Activated CD4-positive, alpha-beta memory T cell treated with anti-CD3 and anti-CD28 coated beads for 36 hours (primary cell): ENCODE measurements around the gene HSPA6. TPM values are rescaled to one million over a fixed set of nuclear protein-coding genes. Genes with fewer than 3 reads are reported as not detected.
"Not testable (repeated sequence)": the region's sequence is repeated elsewhere in the genome, so short reads cannot be mapped to it uniquely, and the experiment has no call there.

ENCODE experiments used
- CTCF ChIA-PET: fragments of 350-600 bp; sonication (Branson Sonifier 250); formaldehyde crosslinking; loops from one replicate; lab custom pipeline; 2021; ENCODE audit warnings: antibody characterized with exemption, inconsistent platforms; lab: Charles Lee
- POLR2A ChIA-PET: fragments of 350-600 bp; sonication (Branson Sonifier 250); formaldehyde crosslinking; loops from one replicate; lab custom pipeline; 2021; ENCODE audit warnings: antibody characterized with exemption; lab: Charles Lee
- DNase-seq: peaks from one replicate; pipeline ENCODE4 v3.0.0-alpha.2; 2020
- H3K27ac Mint-ChIP-seq: one replicate; pipeline ENCODE4 v1.8.0; 2021; ENCODE audit warnings: mixed read lengths
- H3K27me3 Mint-ChIP-seq: one replicate; pipeline ENCODE4 v1.8.0; 2021; ENCODE audit warnings: mixed read lengths
- H3K36me3 Mint-ChIP-seq: one replicate; pipeline ENCODE4 v1.8.0; 2021; ENCODE audit warnings: mixed read lengths
- H3K4me1 Mint-ChIP-seq: one replicate; pipeline ENCODE4 v1.8.0; 2021; ENCODE audit warnings: low read depth, mixed read lengths
- H3K4me3 Mint-ChIP-seq: one replicate; pipeline ENCODE4 v1.8.0; 2021; ENCODE audit warnings: mild to moderate bottlenecking, mixed read lengths
- H3K9me3 Mint-ChIP-seq: one replicate; pipeline ENCODE4 v1.8.0; 2021; ENCODE audit warnings: mixed read lengths
- intact Hi-C: fragments of 100-400 bp; cut with micrococcal nuclease; formaldehyde crosslinking; loops from one replicate; pipeline ENCODE4 v1.15.1; 2023
- total RNA-seq, 2 experiments: library from RNA; stranded (reverse); gene quantifications; one replicate each; pipeline ENCODE4 v1.2.3, GENCODE V29; 2021

Gene HSPA6
- under 1 TPM; 0.48 to 0.53 TPM for total RNA-seq

DNA sequence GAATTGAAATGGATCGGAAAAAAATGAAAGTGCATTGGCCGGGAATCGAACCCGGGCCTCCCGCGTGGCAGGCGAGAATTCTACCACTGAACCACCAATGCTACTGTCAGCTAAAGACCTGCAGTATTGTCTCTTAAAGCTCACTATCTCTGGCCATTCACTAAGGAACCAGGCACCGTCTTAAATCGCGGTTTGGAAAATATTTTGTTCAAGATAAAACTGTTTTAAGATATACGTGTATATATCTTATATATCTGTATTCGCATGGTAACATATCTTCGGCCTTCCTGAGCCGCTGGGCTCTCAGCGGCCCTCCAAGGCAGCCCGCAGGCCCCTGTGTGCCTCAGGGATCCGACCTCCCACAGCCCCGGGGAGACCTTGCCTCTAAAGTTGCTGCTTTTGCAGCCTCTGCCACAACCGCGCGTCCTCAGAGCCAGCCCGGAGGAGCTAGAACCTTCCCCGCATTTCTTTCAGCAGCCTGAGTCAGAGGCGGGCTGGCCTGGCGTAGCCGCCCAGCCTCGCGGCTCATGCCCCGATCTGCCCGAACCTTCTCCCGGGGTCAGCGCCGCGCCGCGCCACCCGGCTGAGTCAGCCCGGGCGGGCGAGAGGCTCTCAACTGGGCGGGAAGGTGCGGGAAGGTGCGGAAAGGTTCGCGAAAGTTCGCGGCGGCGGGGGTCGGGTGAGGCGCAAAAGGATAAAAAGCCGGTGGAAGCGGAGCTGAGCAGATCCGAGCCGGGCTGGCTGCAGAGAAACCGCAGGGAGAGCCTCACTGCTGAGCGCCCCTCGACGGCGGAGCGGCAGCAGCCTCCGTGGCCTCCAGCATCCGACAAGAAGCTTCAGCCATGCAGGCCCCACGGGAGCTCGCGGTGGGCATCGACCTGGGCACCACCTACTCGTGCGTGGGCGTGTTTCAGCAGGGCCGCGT lies at the start of gene HSPA6:
Gene HSPA6, plus strand, starts transcription at position 724 of the 925 bp plus-strand sequence. Its CDS starts 119 bp downstream, at position 843.
- H3K27me3 Mint-ChIP-seq, H3K9me3 Mint-ChIP-seq, POLR2A ChIA-PET, H3K4me1 Mint-ChIP-seq, H3K36me3 Mint-ChIP-seq: not testable (repeated sequence)
- intact Hi-C loops = loop anchor here (2.0 kb wide), 1 partner anchor 17 kb away; no protein-coding TSS in a partner anchor
- peak within 1 kb of the TSS; percentile 80 for H3K4me3 Mint-ChIP-seq
- CTCF ChIA-PET = interaction anchor here (0.8 to 0.9 kb wide), 2 partner anchors 13 to 214 kb away, joined by 3 to 4 read pairs; no protein-coding TSS in a partner anchor
- peak; percentile 76 for DNase-seq
- peak within 1 kb of the TSS; percentile 84 for H3K27ac Mint-ChIP-seq

DNA sequence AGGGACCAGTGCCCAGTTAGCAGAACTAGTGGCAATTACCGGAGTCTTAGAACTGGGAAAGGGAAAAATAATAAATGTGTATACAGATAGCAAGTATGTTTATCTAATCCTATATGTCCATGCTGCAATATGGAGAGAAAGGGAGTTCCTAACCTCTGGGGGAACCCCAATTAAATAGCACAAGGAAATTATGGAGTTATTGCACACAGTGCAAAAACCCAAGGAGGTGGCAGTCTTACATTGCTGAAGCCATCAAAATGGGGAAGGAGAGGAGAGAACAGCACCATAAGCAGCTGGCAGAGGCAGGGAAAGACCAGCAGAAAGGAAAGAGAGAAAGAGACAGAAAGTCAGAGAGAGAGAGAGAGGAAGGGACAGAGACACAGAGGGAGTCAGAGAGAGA lies 46.6 kb upstream of the HSPA6 start:
- H3K36me3 Mint-ChIP-seq, intact Hi-C loops, H3K4me1 Mint-ChIP-seq, H3K27ac Mint-ChIP-seq, H3K4me3 Mint-ChIP-seq, DNase-seq, POLR2A ChIA-PET, CTCF ChIA-PET, H3K9me3 Mint-ChIP-seq: not testable (repeated sequence)
- H3K27me3 Mint-ChIP-seq = peaks cover 23% of the 10 kb centered on the region

DNA sequence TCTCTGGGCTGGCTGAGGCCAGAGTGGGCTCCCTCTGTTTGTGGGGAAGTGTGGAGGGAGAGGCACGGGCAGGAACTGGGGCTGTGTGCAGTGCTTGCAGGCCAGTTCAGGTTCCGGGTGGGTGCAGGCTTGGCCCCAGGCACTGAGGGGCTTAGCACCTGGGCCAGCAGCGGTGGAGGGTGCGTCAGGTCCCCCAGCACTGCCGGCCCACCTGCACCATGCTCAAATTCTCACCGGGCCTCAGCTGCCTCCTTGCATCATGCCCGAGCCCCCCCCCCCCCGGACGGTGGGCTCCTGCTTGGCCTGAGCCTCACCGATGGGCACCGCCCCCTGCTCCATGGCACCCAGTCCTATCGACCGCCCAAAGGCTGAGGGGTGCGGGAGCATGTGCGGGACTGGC lies 45.4 kb upstream of the HSPA6 start:
- ChIA-PET CTCF (no interaction called here), POLR2A (no interaction called here)
- no peak for DNase-seq
- no peaks in the 10 kb centered on the region for H3K36me3 Mint-ChIP-seq
- intact Hi-C loops = no loop called here
- peaks cover 11% of the 10 kb centered on the region for H3K27me3 Mint-ChIP-seq
- H3K27ac Mint-ChIP-seq = no peak overlapping the region
- H3K4me1 Mint-ChIP-seq = no peaks in the 10 kb centered on the region
- no peak overlapping the region for H3K4me3 Mint-ChIP-seq
- peaks cover 4% of the 10 kb centered on the region for H3K9me3 Mint-ChIP-seq

DNA sequence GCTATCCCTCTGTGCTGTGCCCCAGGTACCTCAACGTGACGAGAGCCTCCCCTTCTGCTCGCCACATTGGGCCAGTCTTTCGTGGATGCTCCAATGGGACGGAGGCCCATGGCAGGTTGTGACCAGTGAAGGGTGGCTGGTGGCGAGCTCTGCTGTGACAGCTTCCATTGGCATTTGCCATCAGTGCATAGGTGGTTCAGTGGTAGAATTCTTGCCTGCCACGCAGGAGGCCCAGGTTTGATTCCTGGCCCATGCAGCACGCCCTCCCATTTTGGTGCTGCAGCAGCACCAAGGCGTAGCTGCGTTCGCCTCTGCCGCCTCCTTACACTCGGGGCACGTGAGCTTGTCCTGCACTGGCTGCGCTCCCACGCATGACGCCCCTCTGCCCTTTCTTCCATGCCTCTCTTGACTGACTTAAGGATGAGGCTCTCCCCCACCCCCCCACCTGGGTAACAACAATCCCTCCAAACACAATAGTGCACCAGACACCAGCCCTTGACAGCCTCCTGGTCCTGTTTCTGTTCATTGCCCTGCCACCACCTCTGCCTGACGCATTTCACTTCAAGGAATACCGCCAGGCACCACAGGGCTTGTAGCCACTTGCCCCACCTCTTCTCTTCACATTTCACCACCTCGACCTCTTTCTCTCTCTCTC lies 43.8 kb upstream of the HSPA6 start:
- Mint-ChIP-seq H3K27ac (no peak overlapping the region), H3K4me1 (no peaks in the 10 kb centered on the region), H3K4me3 (no peak overlapping the region), H3K9me3 (no peaks in the 10 kb centered on the region), H3K36me3 (no peaks in the 10 kb centered on the region), H3K27me3 (peaks cover 5% of the 10 kb centered on the region)
- POLR2A ChIA-PET = no interaction called here
- no peak for DNase-seq
- intact Hi-C loops = no loop called here
- CTCF ChIA-PET = interaction anchor here (0.6 kb wide), 1 partner anchor 261 kb away, joined by 3 read pairs; no protein-coding TSS in a partner anchor

DNA sequence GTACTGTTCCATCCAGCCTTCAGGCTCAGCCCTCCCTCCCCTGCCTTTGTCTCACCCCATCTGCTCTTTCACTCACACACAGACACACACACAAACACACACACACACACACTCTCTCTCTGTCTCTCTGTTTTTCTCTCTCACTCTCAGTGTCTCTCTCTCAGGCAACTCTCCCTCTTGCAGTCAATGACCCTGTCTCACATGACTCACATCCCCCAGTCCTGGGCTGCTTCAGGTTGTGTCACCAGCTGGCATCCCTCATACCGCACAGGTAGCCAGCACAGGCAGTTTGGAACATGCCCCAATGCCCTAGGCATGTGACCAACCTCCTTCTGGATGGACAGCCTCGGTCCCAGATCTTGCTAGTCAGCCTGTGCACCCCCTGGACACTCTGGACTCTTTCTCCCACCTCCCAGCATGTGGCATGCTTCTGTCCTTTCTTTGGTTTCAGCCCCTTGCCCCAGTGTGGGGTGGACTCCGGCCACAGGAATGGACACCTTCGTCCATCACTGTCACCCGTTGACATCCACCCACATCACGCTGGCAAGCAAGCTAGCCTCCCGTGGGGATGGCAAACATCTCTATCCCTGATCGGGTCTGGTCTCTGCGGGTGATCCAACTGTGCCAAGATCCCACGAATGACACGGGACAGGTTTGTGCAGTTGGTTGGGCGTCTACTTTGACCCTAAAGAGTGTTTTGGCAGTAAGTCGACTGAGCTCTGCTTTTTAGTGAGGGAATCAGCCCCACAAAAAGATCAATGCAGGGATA lies 42.5 kb upstream of the HSPA6 start:
- Mint-ChIP-seq H3K27ac (no peak overlapping the region), H3K4me3 (no peak overlapping the region), H3K4me1 (no peaks in the 10 kb centered on the region), H3K27me3 (peaks cover 5% of the 10 kb centered on the region), H3K36me3 (no peaks in the 10 kb centered on the region), H3K9me3 (no peaks in the 10 kb centered on the region)
- intact Hi-C loops = no loop called here
- ChIA-PET CTCF (interaction anchor here (4.2 kb wide), 1 partner anchor 258 kb away, joined by 79 read pairs; no protein-coding TSS in a partner anchor), POLR2A (no interaction called here)
- no peak for DNase-seq

DNA sequence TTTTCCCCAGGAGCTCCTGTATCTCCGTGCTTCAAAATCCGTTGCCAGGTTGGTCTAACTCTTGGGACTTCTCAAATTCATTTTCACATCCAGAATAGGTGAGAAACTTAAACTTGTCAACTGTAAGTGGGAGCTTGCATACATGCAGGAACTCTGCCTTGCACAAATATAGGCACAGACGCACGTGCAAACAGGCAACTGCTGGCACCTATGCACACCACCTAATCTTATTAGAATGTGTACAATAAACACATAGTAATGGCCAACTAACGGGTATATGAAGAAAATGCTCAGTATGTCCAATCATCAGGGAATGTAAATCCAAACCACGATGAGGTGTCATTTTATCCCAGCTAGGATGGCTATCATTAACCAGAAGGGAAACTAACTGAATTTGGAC lies 41.7 kb upstream of the HSPA6 start:
- Mint-ChIP-seq H3K36me3 (no peaks in the 10 kb centered on the region), H3K27me3 (peaks cover 5% of the 10 kb centered on the region), H3K27ac (no peak overlapping the region), H3K9me3 (no peaks in the 10 kb centered on the region), H3K4me1 (no peaks in the 10 kb centered on the region), H3K4me3 (no peak overlapping the region)
- intact Hi-C loops = no loop called here
- ChIA-PET POLR2A (no interaction called here), CTCF (interaction anchor here (4.2 kb wide), 1 partner anchor 257 kb away, joined by 79 read pairs; no protein-coding TSS in a partner anchor)
- DNase-seq = no peak

DNA sequence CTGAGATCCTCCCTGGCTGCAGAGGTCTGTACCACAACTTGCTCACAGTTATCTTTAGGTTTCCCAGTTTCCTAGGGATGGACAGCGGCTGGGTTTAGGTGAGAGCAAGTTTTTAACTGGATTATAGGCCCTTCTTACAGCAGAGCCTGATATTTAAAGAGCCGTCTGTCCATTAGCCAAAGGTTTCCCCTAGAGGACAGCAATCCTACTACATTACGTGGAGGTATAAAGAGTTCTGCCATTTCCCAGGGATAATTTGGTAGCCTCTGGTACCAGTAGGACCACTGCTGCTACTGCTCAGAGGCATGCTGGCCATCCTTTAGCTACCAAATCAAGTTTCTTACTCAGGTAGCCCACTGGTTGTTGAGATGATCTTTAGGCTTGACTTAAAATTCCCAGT lies 41.0 kb upstream of the HSPA6 start:
- intact Hi-C loops = no loop called here
- Mint-ChIP-seq H3K4me1 (no peaks in the 10 kb centered on the region), H3K4me3 (no peak overlapping the region), H3K27ac (no peak overlapping the region), H3K27me3 (peaks cover 5% of the 10 kb centered on the region), H3K36me3 (no peaks in the 10 kb centered on the region), H3K9me3 (no peaks in the 10 kb centered on the region)
- POLR2A ChIA-PET = no interaction called here
- CTCF ChIA-PET = interaction anchor here (4.2 kb wide), 1 partner anchor 257 kb away, joined by 79 read pairs; no protein-coding TSS in a partner anchor
- DNase-seq = no peak

DNA sequence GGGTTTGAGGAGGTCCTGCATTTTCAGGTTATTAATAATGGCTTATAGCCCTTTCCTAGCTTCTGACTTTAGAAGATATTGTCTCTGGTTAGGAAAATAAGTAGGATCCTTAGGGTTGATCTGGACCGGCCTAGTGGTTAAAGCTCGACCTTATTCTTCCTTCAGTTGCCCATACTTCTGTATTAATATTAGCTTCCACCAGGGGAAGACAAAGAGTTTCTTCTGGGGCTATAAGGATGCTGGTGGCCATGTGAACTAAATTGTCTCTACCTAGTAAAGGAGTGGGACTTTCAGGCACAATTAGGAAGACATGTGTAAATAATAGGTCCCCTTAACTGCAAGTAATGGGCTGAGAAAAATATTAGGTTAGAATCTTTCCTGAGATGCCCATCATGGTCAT lies 39.7 kb upstream of the HSPA6 start:
- CTCF ChIA-PET = interaction anchor here (0.6 to 4.2 kb wide), 2 partner anchors 241 to 255 kb away, joined by 3 to 79 read pairs; no protein-coding TSS in a partner anchor
- no peaks in the 10 kb centered on the region for H3K9me3 Mint-ChIP-seq
- no peak for DNase-seq

DNA sequence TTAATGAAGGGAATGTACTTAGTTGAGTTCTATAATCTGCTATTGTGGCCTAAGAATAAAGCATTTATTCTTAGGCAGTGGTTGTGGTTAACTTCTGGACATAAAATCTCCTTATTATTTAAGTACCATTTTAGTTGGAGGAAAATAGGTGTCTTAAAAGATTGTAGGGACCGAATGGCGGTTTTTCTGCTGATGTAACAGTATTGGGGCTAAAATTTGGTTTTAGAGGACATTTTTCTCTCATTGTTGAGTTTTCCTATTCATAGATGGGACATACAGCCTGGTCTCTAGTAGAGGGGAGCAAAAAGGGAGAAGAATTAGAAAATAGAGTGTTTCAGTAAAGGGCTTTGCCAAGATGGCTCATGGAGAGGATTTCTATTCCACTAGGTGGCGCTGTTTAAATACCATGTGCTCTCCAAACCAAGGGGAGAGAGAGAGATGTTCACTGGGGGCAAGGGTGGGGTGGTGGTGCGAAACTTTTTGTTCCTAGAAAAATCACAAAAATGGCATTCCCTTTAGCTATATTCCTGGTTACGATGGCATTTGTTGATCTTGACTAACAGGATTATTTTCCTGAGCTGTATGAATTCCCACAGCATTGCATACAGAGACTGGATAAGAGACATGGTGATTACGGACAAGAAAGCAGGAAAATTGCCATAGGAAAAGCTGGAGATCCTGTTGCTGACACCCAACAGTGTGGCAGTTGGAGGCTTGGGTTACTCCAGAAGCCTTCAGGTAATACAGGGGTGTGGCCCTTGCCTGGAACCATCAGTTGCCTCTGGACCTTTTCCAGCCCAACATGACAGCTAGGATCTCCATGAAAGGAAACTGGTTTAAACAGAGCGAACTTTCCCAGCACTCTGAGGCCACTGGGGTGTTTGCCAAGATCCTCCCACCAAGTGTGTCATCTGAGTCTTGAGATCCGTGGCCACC lies 37.3 kb upstream of the HSPA6 start:
- no peaks in the 10 kb centered on the region for H3K9me3 Mint-ChIP-seq
- POLR2A ChIA-PET = no interaction called here
- H3K27ac Mint-ChIP-seq = no peak overlapping the region
- DNase-seq = peak; percentile 26
- H3K36me3 Mint-ChIP-seq = no peaks in the 10 kb centered on the region
- peaks cover 13% of the 10 kb centered on the region for H3K4me1 Mint-ChIP-seq
- peaks cover 25% of the 10 kb centered on the region for H3K27me3 Mint-ChIP-seq
- CTCF ChIA-PET = interaction anchor here (0.6 to 4.4 kb wide), 17 partner anchors 9 to 257 kb away, joined by 3 to 65 read pairs (median 4); partner anchors contain the start of gene FCGR2A
- intact Hi-C loops = loop anchor here (1.0 kb wide), 1 partner anchor 254 kb away; no protein-coding TSS in a partner anchor
- H3K4me3 Mint-ChIP-seq = no peak overlapping the region

More for the DNA sequence above, 39.7 kb upstream of the HSPA6 start:
- H3K27me3 Mint-ChIP-seq = peaks cover 9% of the 10 kb centered on the region
- H3K4me1 Mint-ChIP-seq = no peaks in the 10 kb centered on the region
- H3K4me3 Mint-ChIP-seq = no peak overlapping the region
- intact Hi-C loops = no loop called here
- H3K27ac Mint-ChIP-seq = no peak overlapping the region
- H3K36me3 Mint-ChIP-seq = no peaks in the 10 kb centered on the region
- POLR2A ChIA-PET = no interaction called here

DNA sequence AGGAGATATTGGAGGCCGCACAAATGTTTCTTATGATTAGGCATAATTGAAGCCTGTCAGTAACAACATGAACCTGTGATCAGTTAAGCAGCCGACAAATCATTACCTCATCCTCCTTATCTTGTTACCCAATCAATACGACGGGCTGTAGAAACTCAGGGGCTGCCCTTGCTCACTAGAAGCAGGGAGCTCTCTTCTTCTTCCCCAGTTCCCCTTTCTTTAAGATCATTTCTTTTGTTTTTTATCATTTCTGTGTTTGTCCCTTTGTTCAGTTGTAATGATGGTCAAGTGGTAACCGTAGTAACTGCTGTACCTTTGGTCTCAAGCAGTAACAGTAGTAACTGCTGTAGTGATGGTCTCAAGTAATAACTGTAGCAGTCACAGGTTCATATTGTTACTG lies 32.9 kb upstream of the HSPA6 start:
- CTCF ChIA-PET = interaction anchor here (1.0 kb wide), 1 partner anchor 242 kb away, joined by 3 read pairs; no protein-coding TSS in a partner anchor
- peaks cover 35% of the 10 kb centered on the region for H3K27me3 Mint-ChIP-seq
- intact Hi-C loops = no loop called here
- no peak overlapping the region for H3K4me3 Mint-ChIP-seq
- H3K4me1 Mint-ChIP-seq = peaks cover 17% of the 10 kb centered on the region
- no peak overlapping the region for H3K27ac Mint-ChIP-seq
- DNase-seq = no peak
- no peaks in the 10 kb centered on the region for H3K36me3 Mint-ChIP-seq
- POLR2A ChIA-PET = interaction anchor here (0.6 kb wide), 1 partner anchor 866 kb away, joined by 4 read pairs; no protein-coding TSS in a partner anchor
- H3K9me3 Mint-ChIP-seq = no peaks in the 10 kb centered on the region

DNA sequence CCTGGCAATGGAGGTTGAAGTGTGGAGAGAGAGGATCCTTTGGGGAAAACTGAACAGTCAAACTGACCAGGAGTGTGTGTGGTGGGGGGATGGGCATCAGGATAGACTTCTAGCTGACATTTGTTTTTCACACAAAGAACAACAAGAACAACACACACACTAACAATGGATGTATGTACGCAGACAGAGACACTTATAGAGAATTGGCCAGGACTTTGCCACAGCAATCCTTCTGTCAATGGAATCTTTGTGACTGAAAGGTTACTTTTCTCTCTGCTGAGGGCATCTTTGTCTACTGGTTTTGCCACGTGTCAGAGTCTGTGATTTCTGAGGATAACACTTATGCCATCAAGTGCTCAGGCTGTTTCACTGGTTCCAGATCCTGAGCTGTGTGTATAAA lies 31.5 kb upstream of the HSPA6 start:
- no peaks in the 10 kb centered on the region for H3K9me3 Mint-ChIP-seq
- peaks cover 17% of the 10 kb centered on the region for H3K4me1 Mint-ChIP-seq
- intact Hi-C loops = no loop called here
- H3K36me3 Mint-ChIP-seq = no peaks in the 10 kb centered on the region
- no peak overlapping the region for H3K4me3 Mint-ChIP-seq
- no peak overlapping the region for H3K27ac Mint-ChIP-seq
- DNase-seq = no peak
- POLR2A ChIA-PET = no interaction called here
- peaks cover 37% of the 10 kb centered on the region for H3K27me3 Mint-ChIP-seq
- CTCF ChIA-PET = no interaction called here
